HEK293T (cell line): ENCODE measurements around the gene UBE2B.
"Not testable (repeated sequence)": the region's sequence is repeated elsewhere in the genome, so short reads cannot be mapped to it uniquely, and the experiment has no call there.

ENCODE experiments used
- CTCF ChIA-PET: fragments of 350-600 bp; formaldehyde crosslinking; extraction: SDS; loops from one replicate; lab custom pipeline; 2021; ENCODE audit warnings: antibody characterized with exemption, inconsistent platforms; lab: Yijun Ruan, JAX
- POLR2A ChIA-PET: fragments of 350-600 bp; formaldehyde crosslinking; extraction: SDS; loops from one replicate; lab custom pipeline; 2020; ENCODE audit warnings: antibody characterized with exemption, inconsistent platforms; lab: Yijun Ruan, JAX
- DNase-seq: peaks from one replicate; pipeline ENCODE4 v3.0.0; 2012; ENCODE audit warnings: mixed read lengths; ENCODE audit errors: extremely low spot score
- ARNT ChIP-seq: fragments of 450-650 bp; IDR thresholded peaks from 2 replicates; pipeline ENCODE4 v1.6.1; 2017; ENCODE audit warnings: mild to moderate bottlenecking
- BHLHE40 ChIP-seq: fragments of 450-650 bp; IDR thresholded peaks from 2 replicates; pipeline ENCODE4 v1.6.1; 2016; ENCODE audit warnings: mild to moderate bottlenecking, moderate library complexity, borderline replicate concordance
- CTBP1 ChIP-seq: fragments of 450-650 bp; IDR thresholded peaks from 2 replicates; pipeline ENCODE4 v1.6.1; 2016; ENCODE audit warnings: borderline replicate concordance
- ELF4 ChIP-seq: fragments of 450-650 bp; IDR thresholded peaks from 2 replicates; pipeline ENCODE4 v1.6.1; 2017; ENCODE audit warnings: antibody characterized with exemption
- FOXA1 ChIP-seq: fragments of 450-650 bp; IDR thresholded peaks from 2 replicates; pipeline ENCODE4 v1.6.1; 2016; ENCODE audit warnings: mild to moderate bottlenecking
- FOXK2 ChIP-seq: fragments of 450-650 bp; IDR thresholded peaks from 2 replicates; pipeline ENCODE4 v1.6.1; 2016; ENCODE audit warnings: mild to moderate bottlenecking
- FOXM1 ChIP-seq: fragments of 450-650 bp; IDR thresholded peaks from 2 replicates; pipeline ENCODE4 v1.6.1; 2017; ENCODE audit warnings: mild to moderate bottlenecking, borderline replicate concordance
- HDGF ChIP-seq: fragments of 450-650 bp; IDR thresholded peaks from 2 replicates; pipeline ENCODE4 v1.6.1; 2017; ENCODE audit warnings: antibody characterized with exemption, borderline replicate concordance
- L3MBTL2 ChIP-seq: fragments of 450-650 bp; conservative IDR thresholded peaks from 2 replicates; pipeline ENCODE4 v1.6.1; 2016; ENCODE audit warnings: mild to moderate bottlenecking
- LEF1 ChIP-seq: fragments of 450-650 bp; IDR thresholded peaks from 2 replicates; pipeline ENCODE4 v1.6.1; 2017; ENCODE audit warnings: mild to moderate bottlenecking, borderline replicate concordance
- NFRKB ChIP-seq: fragments of 450-650 bp; IDR thresholded peaks from 2 replicates; pipeline ENCODE4 v1.6.1; 2016; ENCODE audit warnings: mild to moderate bottlenecking, moderate library complexity
- SP1 ChIP-seq: fragments of 450-650 bp; IDR thresholded peaks from 2 replicates; pipeline ENCODE4 v1.6.1; 2017
- SUZ12 ChIP-seq: fragments of 450-650 bp; IDR thresholded peaks from 2 replicates; pipeline ENCODE4 v1.6.1; 2016; ENCODE audit warnings: mild to moderate bottlenecking
- TARDBP ChIP-seq: fragments of 450-650 bp; IDR thresholded peaks from 2 replicates; pipeline ENCODE4 v1.6.1; 2016
- ZNF384 ChIP-seq: fragments of 450-650 bp; IDR thresholded peaks from 2 replicates; pipeline ENCODE4 v1.6.1; 2016
- TF ChIP-seq, protein P1 (sequence below): fragments of 450-650 bp; IDR thresholded peaks from 2 replicates; pipeline ENCODE4 v1.6.1; 2016

Gene UBE2B

GRCh38 chr5:134355681-134356080, 15.7 kb upstream of the UBE2B start:
- ChIA-PET CTCF (no interaction called here), POLR2A (no interaction called here)
- TF ChIP-seq ZNF384 (no peak), LEF1 (no peak), FOXM1 (no peak), FOXA1 (no peak), HDGF (no peak), BHLHE40 (no peak), NFRKB (no peak), SP1 (no peak), L3MBTL2 (no peak)
- TF ChIP-seq, protein P1, sequence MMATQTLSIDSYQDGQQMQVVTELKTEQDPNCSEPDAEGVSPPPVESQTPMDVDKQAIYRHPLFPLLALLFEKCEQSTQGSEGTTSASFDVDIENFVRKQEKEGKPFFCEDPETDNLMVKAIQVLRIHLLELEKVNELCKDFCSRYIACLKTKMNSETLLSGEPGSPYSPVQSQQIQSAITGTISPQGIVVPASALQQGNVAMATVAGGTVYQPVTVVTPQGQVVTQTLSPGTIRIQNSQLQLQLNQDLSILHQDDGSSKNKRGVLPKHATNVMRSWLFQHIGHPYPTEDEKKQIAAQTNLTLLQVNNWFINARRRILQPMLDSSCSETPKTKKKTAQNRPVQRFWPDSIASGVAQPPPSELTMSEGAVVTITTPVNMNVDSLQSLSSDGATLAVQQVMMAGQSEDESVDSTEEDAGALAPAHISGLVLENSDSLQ = no peak

DNA sequence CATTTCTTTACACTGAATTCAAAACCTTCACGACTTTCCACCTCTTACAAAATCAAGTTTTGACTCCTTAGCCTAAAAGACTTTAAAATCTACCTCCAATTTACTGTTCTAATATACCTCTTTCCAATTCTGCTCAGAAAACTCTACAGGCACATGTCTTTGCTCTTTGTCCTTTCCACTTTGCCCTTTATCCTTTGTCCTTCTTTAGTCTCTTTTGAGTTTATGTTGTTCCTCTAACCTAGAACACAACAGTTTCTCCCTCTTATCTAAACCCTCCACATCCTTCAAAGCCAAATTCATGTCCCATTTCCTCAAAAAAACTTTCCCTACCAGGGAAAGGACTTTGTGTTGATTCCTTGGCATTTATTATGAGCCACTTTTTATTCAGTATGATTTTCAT, 5.8 kb upstream of the UBE2B start:
- DNase-seq = no peak
- POLR2A ChIA-PET = no interaction called here
- CTCF ChIA-PET = no interaction called here
- TF ChIP-seq FOXA1 (no peak), HDGF (no peak), TARDBP (no peak), FOXM1 (no peak), ARNT (no peak), ELF4 (no peak), BHLHE40 (no peak), FOXK2 (no peak), CTBP1 (no peak), ZNF384 (no peak), L3MBTL2 (no peak)
- TF ChIP-seq, protein P1 = no peak

More at GRCh38 chr5:134355681-134356080, 15.7 kb upstream of the UBE2B start:
- no peak for DNase-seq

DNA sequence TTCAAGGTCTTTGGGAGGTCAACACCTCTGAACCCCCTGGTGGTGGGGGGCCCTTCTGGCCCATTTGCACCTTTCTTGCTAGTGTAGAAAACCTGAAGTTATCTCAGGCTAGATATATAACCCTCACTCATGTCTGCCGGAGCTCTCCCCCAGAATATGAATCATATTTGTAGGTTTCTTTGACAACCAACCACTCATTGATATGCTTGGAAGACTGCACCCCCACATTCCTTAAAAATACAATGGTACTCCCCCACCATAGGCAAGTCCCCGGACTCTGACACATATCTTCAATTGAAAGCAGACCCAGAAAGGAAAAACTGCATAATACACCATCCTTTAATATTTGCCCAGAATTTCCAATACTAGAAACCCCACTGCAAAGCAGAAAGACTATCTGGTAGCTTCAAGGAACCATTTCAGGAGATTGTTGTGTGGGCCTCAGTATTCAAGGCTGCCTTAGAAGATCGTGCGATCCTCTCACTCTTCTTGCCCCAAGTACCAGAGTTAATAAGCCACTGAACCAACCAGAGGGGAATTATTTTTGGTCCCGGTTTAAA, 978 bp upstream of the UBE2B start:
- POLR2A ChIA-PET = interaction anchor here (1.4 to 1.5 kb wide), 2 partner anchors 20 to 193 kb away, joined by 3 to 4 read pairs; no protein-coding TSS in a partner anchor
- TF ChIP-seq LEF1 = no peak
- TF ChIP-seq BHLHE40 = no peak
- TF ChIP-seq CTBP1 = no peak
- no peak for TF ChIP-seq FOXK2
- TF ChIP-seq SUZ12 = no peak
- no peak for TF ChIP-seq ELF4
- no peak for TF ChIP-seq FOXA1
- no peak for TF ChIP-seq HDGF
- TF ChIP-seq SP1 = no peak
- no peak for TF ChIP-seq FOXM1
- TF ChIP-seq NFRKB = no peak
- CTCF ChIA-PET = interaction anchor here (0.6 kb wide), 1 partner anchor 35 kb away, joined by 3 read pairs; no protein-coding TSS in a partner anchor
- no peak for DNase-seq

DNA sequence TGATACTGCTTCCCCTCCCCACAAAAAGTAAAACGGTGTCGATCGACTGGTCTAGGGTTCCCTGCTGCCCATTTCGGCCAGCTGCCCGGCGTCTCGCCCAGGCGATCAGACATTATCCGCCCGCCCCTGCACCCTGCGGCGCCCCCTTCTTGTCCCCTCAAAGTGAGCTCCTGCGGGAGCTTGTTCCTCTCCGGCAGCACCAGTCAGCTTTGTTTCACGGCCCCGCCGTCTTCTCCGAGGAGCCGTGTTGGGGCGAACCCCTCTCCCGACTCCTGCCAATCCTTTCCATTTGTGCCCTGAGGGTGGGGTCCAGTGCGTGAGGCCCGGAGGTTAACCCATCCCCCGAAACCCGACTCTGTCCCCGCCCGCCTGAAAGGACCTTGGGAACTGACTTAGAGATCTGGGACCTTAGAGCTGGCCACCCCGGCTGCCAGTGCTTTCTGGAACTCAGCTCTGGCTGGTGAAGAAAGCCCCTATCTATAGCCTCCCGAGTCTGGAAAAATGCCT, 518 bp downstream of the UBE2B start:
- ChIA-PET CTCF (interaction anchor here (0.6 to 1.0 kb wide), 6 partner anchors 10 to 173 kb away, joined by 3 to 4 read pairs (median 3); partner anchors contain the start of gene CDKN2AIPNL), POLR2A (interaction anchor here (0.5 to 2.0 kb wide), 19 partner anchors 9 to 209 kb away, joined by 3 to 15 read pairs (median 4); partner anchors contain the start of gene CDKN2AIPNL)
- TF ChIP-seq TARDBP (no peak), NFRKB (no peak), LEF1 (no peak), SP1 (no peak), ARNT (no peak), SUZ12 (no peak), FOXA1 (no peak), ZNF384 (no peak), FOXK2 (no peak)
- TF ChIP-seq, protein P1 = no peak
- peak; percentile 9 for DNase-seq

DNA sequence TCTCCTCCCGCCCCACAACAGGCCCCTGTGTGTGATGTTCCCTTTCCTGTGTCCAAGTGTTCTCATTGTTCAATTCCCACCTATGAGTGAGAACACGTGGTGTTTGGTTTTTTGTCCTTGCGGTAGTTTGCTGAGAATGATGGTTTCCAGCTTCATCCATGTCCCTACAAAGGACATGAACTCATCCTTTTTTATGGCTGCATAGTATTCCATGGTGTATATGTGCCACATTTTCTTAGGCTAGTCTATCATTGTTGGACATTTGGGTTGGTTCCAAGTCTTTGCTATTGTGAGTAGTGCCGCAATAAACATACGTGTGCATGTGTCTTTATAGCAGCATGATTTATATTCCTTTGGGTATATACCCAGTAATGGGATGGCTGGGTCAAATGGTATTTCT, 2.3 kb downstream of the UBE2B start:
- CTCF ChIA-PET, POLR2A ChIA-PET, DNase-seq: not testable (repeated sequence)

DNA sequence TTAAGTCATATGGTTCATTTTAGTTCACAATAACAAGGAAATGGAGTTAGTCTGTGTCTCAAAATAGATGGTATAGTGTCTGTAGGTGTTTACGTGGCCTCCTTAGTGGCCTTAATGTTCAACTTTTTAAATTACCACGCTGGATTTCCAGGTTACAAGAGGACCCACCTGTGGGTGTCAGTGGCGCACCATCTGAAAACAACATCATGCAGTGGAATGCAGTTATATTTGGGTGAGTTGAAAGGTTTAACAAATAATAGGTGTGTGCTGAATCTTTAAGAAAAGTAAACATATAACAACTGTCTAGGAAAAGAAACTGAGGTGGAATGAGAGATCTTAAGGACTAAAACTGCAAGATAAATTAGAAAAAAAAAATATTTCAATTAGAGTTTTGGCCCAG, 2.9 kb downstream of the UBE2B start:
- no peak for DNase-seq
- TF ChIP-seq L3MBTL2 (no peak), FOXM1 (no peak), SUZ12 (no peak), FOXA1 (no peak), NFRKB (no peak)
- POLR2A ChIA-PET = no interaction called here
- CTCF ChIA-PET = no interaction called here

- no peak for DNase-seq
- POLR2A ChIA-PET = interaction anchor here (1.9 kb wide), 1 partner anchor 8 kb away, joined by 7 read pairs; no protein-coding TSS in a partner anchor
- CTCF ChIA-PET = no interaction called here
- TF ChIP-seq NFRKB = no peak
- no peak for TF ChIP-seq ARNT
- no peak for TF ChIP-seq ELF4
- TF ChIP-seq HDGF = no peak
- no peak for TF ChIP-seq FOXM1
- no peak for TF ChIP-seq FOXA1
- TF ChIP-seq CTBP1 = no peak
- TF ChIP-seq, protein P1 = no peak
- TF ChIP-seq ZNF384 = no peak
- TF ChIP-seq SP1 = no peak
- no peak for TF ChIP-seq SUZ12
- TF ChIP-seq FOXK2 = no peak
- TF ChIP-seq LEF1 = no peak
- no peak for TF ChIP-seq TARDBP
- no peak for TF ChIP-seq L3MBTL2
Measured at GRCh38 chr5:134380346-134380745, 9.0 kb downstream of the UBE2B start.

GRCh38 chr5:134382204-134382603, 10.8 kb downstream of the UBE2B start:
- DNase-seq, POLR2A ChIA-PET: not testable (repeated sequence)
- CTCF ChIA-PET = interaction anchor here (0.6 to 1.6 kb wide), 3 partner anchors 10 to 283 kb away, joined by 3 to 5 read pairs (median 3); no protein-coding TSS in a partner anchor
